Trophoblast cell (in vitro differentiated cells and primary cell): Measurements from ENCODE around the gene BAHD1.

Source experiments
- DNase-seq, 2 donors: peaks; one replicate each; pipeline ENCODE4 v3.0.0-alpha.2; 2016
- H2AFZ ChIP-seq: 2 replicates; pipeline ENCODE4 v1.6.1; 2013; ENCODE audit warnings: low read length, moderate library complexity, mild to moderate bottlenecking; ENCODE audit not compliant: insufficient read depth, poor library complexity
- H2AK5ac ChIP-seq: 2 replicates; pipeline ENCODE4 v1.6.1; 2013; ENCODE audit warnings: mild to moderate bottlenecking, low read length
- H2BK120ac ChIP-seq: 2 replicates; pipeline ENCODE4 v1.6.1; 2013; ENCODE audit warnings: low read length, mild to moderate bottlenecking, moderate library complexity; ENCODE audit not compliant: insufficient read depth, poor library complexity
- H2BK12ac ChIP-seq: 2 replicates; pipeline ENCODE4 v1.6.1; 2013; ENCODE audit warnings: mild to moderate bottlenecking, low read length, moderate library complexity
- H2BK5ac ChIP-seq: 2 replicates; pipeline ENCODE4 v1.6.1; 2013; ENCODE audit warnings: low read length, low read depth, moderate library complexity, mild to moderate bottlenecking; ENCODE audit not compliant: poor library complexity
- H3K14ac ChIP-seq: 2 replicates; pipeline ENCODE4 v1.6.1; 2013; ENCODE audit warnings: mild to moderate bottlenecking, low read length
- H3K18ac ChIP-seq: 2 replicates; pipeline ENCODE4 v1.6.1; 2013; ENCODE audit warnings: mild to moderate bottlenecking, low read length
- H3K23ac ChIP-seq: 2 replicates; pipeline ENCODE4 v1.6.1; 2013; ENCODE audit warnings: low read length
- H3K27ac ChIP-seq: 2 replicates; pipeline ENCODE4 v1.5.1; 2013; ENCODE audit warnings: low read depth, mild to moderate bottlenecking, inconsistent platforms, low read length, moderate library complexity
- H3K27me3 ChIP-seq: 2 replicates; pipeline ENCODE4 v1.6.1; 2013; ENCODE audit warnings: inconsistent platforms, mild to moderate bottlenecking, low read length, moderate library complexity; ENCODE audit not compliant: insufficient read depth
- H3K36me3 ChIP-seq, 2 experiments: 1 replicate in 1 of 2; 2 replicates in 1 of 2; pipeline ENCODE4 v1.6.1; 2013; ENCODE audit warnings: low read length in 2 of 2, mild to moderate bottlenecking in 2 of 2, moderate library complexity in 1 of 2; ENCODE audit not compliant: insufficient read depth in 2 of 2, control insufficient read depth in 1 of 2
- H3K4ac ChIP-seq: 2 replicates; pipeline ENCODE4 v1.6.1; 2013; ENCODE audit warnings: low read depth, mild to moderate bottlenecking, low read length, moderate library complexity
- H3K4me1 ChIP-seq, 2 experiments: 1 replicate in 1 of 2; 2 replicates in 1 of 2; pipeline ENCODE4 v1.6.1; 2013; ENCODE audit warnings: low read length in 2 of 2, mild to moderate bottlenecking in 2 of 2, moderate library complexity in 1 of 2; ENCODE audit not compliant: insufficient read depth in 2 of 2, control insufficient read depth in 1 of 2
- H3K4me2 ChIP-seq: 2 replicates; pipeline ENCODE4 v1.6.1; 2013; ENCODE audit warnings: inconsistent platforms, mild to moderate bottlenecking, low read length, moderate library complexity
- H3K4me3 ChIP-seq: 2 replicates; pipeline ENCODE4 v1.5.1; 2013; ENCODE audit warnings: mild to moderate bottlenecking, low read depth, low read length, inconsistent platforms
- H3K79me1 ChIP-seq: one replicate; pipeline ENCODE4 v1.6.1; 2013; ENCODE audit warnings: low read length
- H3K79me2 ChIP-seq: 2 replicates; pipeline ENCODE4 v1.6.1; 2013; ENCODE audit warnings: low read length, mild to moderate bottlenecking; ENCODE audit not compliant: control insufficient read depth, insufficient read depth, poor library complexity
- H3K9ac ChIP-seq: 2 replicates; pipeline ENCODE4 v1.6.1; 2013; ENCODE audit warnings: mild to moderate bottlenecking, low read length
- H3K9me3 ChIP-seq: 2 replicates; pipeline ENCODE4 v1.6.1; 2013; ENCODE audit warnings: low read depth, mild to moderate bottlenecking, control low read depth, inconsistent platforms, low read length; ENCODE audit not compliant: insufficient read depth
- H4K12ac ChIP-seq: 2 replicates; pipeline ENCODE4 v1.6.1; 2013; ENCODE audit warnings: low read depth, mild to moderate bottlenecking, low read length, moderate library complexity
- H4K8ac ChIP-seq: 2 replicates; pipeline ENCODE4 v1.6.1; 2013; ENCODE audit warnings: low read depth, mild to moderate bottlenecking, low read length, moderate library complexity
- H4K91ac ChIP-seq: one replicate; pipeline ENCODE4 v1.6.1; 2013; ENCODE audit warnings: low read depth, mild to moderate bottlenecking, low read length, moderate library complexity
- WGBS: extraction: QIAGEN DNeasy Blood & Tissue Kit; methylation state at CpG from one replicate; pipeline ENCODE4 v1.1.7; 2013; ENCODE audit warnings: missing lambda C conversion rate; ENCODE audit not compliant: insufficient read length, insufficient coverage; ENCODE audit errors: extremely low coverage; 5-methylcytosine and 5-hydroxymethylcytosine counted together

BAHD1 gene

DNA sequence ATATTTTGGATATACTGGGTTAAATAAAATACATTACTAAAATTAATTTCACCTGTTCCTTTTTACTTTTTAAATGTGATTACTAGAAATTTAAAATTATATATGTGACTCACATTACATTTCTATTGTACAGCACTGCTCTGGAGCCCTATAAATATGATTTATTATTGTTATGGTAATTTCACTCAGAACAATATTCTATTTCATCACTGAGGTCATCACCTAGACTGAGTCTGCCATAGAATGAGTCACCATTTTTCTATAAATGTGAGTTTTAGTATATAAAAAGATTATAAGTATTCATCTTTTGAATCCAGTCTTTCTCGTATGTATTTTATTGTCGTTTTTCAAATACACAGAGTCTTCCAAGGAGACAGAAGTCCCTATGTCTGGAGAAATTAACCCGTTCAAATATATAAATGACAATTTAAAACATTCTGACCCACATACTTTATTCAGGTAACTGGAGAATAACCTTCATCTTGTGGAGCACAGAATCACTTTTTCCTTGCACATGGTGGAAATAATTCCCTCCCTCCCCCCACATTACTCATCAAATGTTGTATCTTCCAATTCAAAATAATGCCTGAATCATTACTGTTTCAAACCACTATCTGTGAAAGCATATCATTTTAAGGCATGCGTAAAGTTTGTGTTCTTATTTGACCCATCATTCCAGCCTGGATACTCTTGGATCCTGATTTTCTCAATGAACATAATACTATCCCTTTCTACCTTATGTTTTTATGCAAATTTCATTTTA lies 60.0 kb downstream of the BAHD1 start:
- no peak overlapping the region for H3K14ac ChIP-seq
- H4K12ac ChIP-seq, result no peak overlapping the region
- no peak overlapping the region for H2AFZ ChIP-seq
- no peak overlapping the region for H2AK5ac ChIP-seq
- H4K91ac ChIP-seq, result no peak overlapping the region
- no peaks in the 10 kb centered on the region for H3K36me3 ChIP-seq
- no peak overlapping the region for H3K27ac ChIP-seq
- H2BK12ac ChIP-seq, result no peak overlapping the region
- H3K27me3 ChIP-seq, result no peaks in the 10 kb centered on the region
- no CpG with 5 or more reads among the region's 4 CpGs for WGBS
- H3K18ac ChIP-seq, result no peak overlapping the region
- no peak overlapping the region for H3K4me2 ChIP-seq
- H3K79me1 ChIP-seq, result no peaks in the 10 kb centered on the region
- no peak overlapping the region for H2BK120ac ChIP-seq
- H3K4me3 ChIP-seq, result no peak overlapping the region
- H3K4ac ChIP-seq, result no peak overlapping the region
- H4K8ac ChIP-seq, result no peak overlapping the region
- H3K9me3 ChIP-seq, result no peaks in the 10 kb centered on the region
- H2BK5ac ChIP-seq, result no peak overlapping the region
- H3K4me1 ChIP-seq, result no peaks in the 10 kb centered on the region
- no peak overlapping the region for H3K23ac ChIP-seq
- no peaks in the 10 kb centered on the region for H3K79me2 ChIP-seq
- DNase-seq, result no peak
- H3K9ac ChIP-seq, result no peak overlapping the region

DNA sequence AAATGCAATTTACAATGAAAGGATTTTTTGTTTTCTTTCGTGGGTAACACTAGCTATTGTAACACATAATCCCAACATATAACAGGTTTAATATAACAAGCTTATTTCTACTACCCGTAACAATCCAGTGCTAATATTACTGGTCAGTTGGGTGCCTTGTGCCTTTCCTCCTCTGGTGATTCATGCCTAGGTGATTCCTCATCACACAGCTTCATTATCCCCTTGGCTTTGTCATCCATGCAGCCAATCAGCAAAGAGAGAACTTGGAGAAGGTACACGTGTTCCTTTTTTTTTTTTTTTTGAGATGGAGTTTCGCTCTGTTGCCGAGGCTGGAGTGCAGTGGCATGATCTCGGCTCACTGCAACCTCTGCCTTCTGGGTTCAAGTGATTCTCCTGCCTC lies 60.7 kb downstream of the BAHD1 start:
- Histone ChIP-seq H3K36me3 (no peaks in the 10 kb centered on the region), H3K9ac (no peak overlapping the region), H2BK120ac (no peak overlapping the region), H3K4me2 (no peak overlapping the region), H3K23ac (no peak overlapping the region), H3K27ac (no peak overlapping the region), H2AFZ (no peak overlapping the region), H2BK12ac (no peak overlapping the region), H3K4me3 (no peak overlapping the region), H3K79me1 (no peaks in the 10 kb centered on the region), H3K18ac (no peak overlapping the region), H3K9me3 (no peaks in the 10 kb centered on the region), H2AK5ac (no peak overlapping the region), H4K12ac (no peak overlapping the region), H4K8ac (no peak overlapping the region), H4K91ac (no peak overlapping the region), H3K79me2 (no peaks in the 10 kb centered on the region), H3K4me1 (no peaks in the 10 kb centered on the region), H2BK5ac (no peak overlapping the region), H3K4ac (no peak overlapping the region), H3K14ac (no peak overlapping the region), H3K27me3 (no peaks in the 10 kb centered on the region)
- peak; percentile 27 to 57 for DNase-seq
- no CpG with 5 or more reads among the region's 6 CpGs for WGBS

GRCh38 chr15:40506964-40507571 lies 66.3 kb downstream of the BAHD1 start:
- Histone ChIP-seq H4K8ac (peak overlapping the region; percentile 69), H4K12ac (no peak overlapping the region), H2AFZ (peak overlapping the region; percentile 81), H3K79me2 (no peaks in the 10 kb centered on the region), H3K4me3 (no peak overlapping the region), H3K18ac (no peak overlapping the region), H4K91ac (no peak overlapping the region), H2BK12ac (no peak overlapping the region), H3K4me1 (peaks cover 6 to 10% of the 10 kb centered on the region in 2 experiments), H2BK5ac (no peak overlapping the region), H3K23ac (no peak overlapping the region), H2AK5ac (no peak overlapping the region), H3K4ac (no peak overlapping the region), H3K27ac (no peak overlapping the region), H3K36me3 (no peaks in the 10 kb centered on the region), H3K9ac (no peak overlapping the region), H3K9me3 (no peaks in the 10 kb centered on the region), H3K27me3 (peaks cover 12% of the 10 kb centered on the region), H3K79me1 (peaks cover 1% of the 10 kb centered on the region), H3K4me2 (peak overlapping the region; percentile 54), H2BK120ac (no peak overlapping the region), H3K14ac (no peak overlapping the region)
- no CpG with 5 or more reads among the region's 30 CpGs for WGBS
- DNase-seq, result peak; percentile 62 to 79

DNA sequence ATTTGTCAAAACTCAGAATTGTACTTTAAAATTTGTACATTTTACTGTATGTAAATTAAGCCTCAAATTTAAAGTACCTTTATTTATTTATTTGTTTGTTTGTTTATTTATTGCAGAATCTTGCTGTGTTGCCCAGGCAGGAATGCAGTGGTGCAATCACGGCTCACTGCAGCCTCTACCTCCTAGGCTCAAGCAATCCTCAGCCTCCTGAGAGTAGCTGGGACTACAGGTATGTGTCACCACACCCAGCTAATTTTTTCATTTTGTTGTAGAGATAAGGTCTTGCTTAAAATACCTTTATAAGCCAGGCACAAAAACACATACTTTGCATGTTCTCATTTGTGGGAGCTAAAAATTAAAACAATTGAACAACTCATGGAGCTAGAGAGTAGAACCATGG lies 67.5 kb downstream of the BAHD1 start:
- Histone ChIP-seq H2AK5ac (no peak overlapping the region), H3K4me2 (no peak overlapping the region), H2AFZ (no peak overlapping the region), H3K36me3 (no peaks in the 10 kb centered on the region), H2BK12ac (no peak overlapping the region), H3K18ac (no peak overlapping the region), H4K12ac (no peak overlapping the region), H3K9ac (no peak overlapping the region), H3K4me1 (peaks cover 6 to 11% of the 10 kb centered on the region in 2 experiments), H3K23ac (no peak overlapping the region), H4K91ac (no peak overlapping the region), H3K4ac (no peak overlapping the region), H3K4me3 (no peak overlapping the region), H3K79me2 (no peaks in the 10 kb centered on the region), H2BK5ac (no peak overlapping the region), H4K8ac (no peak overlapping the region), H3K27ac (no peak overlapping the region), H2BK120ac (no peak overlapping the region), H3K14ac (no peak overlapping the region), H3K9me3 (no peaks in the 10 kb centered on the region), H3K79me1 (peaks cover 1% of the 10 kb centered on the region), H3K27me3 (peaks cover 12% of the 10 kb centered on the region)
- DNase-seq, result peak; percentile 71 to 87
- WGBS, result no CpG with 5 or more reads among the region's 1 CpG
